ENCODE data around the gene RRBP1.

- TF ChIP-seq, protein P1, sequence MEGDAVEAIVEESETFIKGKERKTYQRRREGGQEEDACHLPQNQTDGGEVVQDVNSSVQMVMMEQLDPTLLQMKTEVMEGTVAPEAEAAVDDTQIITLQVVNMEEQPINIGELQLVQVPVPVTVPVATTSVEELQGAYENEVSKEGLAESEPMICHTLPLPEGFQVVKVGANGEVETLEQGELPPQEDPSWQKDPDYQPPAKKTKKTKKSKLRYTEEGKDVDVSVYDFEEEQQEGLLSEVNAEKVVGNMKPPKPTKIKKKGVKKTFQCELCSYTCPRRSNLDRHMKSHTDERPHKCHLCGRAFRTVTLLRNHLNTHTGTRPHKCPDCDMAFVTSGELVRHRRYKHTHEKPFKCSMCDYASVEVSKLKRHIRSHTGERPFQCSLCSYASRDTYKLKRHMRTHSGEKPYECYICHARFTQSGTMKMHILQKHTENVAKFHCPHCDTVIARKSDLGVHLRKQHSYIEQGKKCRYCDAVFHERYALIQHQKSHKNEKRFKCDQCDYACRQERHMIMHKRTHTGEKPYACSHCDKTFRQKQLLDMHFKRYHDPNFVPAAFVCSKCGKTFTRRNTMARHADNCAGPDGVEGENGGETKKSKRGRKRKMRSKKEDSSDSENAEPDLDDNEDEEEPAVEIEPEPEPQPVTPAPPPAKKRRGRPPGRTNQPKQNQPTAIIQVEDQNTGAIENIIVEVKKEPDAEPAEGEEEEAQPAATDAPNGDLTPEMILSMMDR (conservative IDR thresholded peaks at IDR 0.05; ENCODE audit: low read length) = no peak
- no peak for TF ChIP-seq EZH2phosphoT487 (IDR thresholded peaks at IDR 0.05; ENCODE audit: borderline replicate concordance)
These were observed 43.2 kb upstream of the RRBP1 start for GRCh38 chr20:17725094-17725835.
